GM12891 (cell line): Measurements from ENCODE around the gene MOGAT2.

Experiments used
- POLR2A ChIP-seq: IDR thresholded peaks from 2 replicates; pipeline ENCODE4 v1.6.1; 2011; ENCODE audit warnings: low read depth, low read length, control low read depth
- POLR2AphosphoS5 ChIP-seq: IDR thresholded peaks from 2 replicates; pipeline ENCODE4 v1.6.1; 2011; ENCODE audit warnings: low read depth, low read length, control low read depth
- POU2F2 ChIP-seq: IDR thresholded peaks from 2 replicates; pipeline ENCODE4 v1.6.1; 2011; ENCODE audit warnings: low read depth, mild to moderate bottlenecking, control low read depth, low read length, moderate library complexity
- TAF1 ChIP-seq: IDR thresholded peaks from 2 replicates; pipeline ENCODE4 v1.6.1; 2011; ENCODE audit warnings: low read depth, low read length, control low read depth

DNA sequence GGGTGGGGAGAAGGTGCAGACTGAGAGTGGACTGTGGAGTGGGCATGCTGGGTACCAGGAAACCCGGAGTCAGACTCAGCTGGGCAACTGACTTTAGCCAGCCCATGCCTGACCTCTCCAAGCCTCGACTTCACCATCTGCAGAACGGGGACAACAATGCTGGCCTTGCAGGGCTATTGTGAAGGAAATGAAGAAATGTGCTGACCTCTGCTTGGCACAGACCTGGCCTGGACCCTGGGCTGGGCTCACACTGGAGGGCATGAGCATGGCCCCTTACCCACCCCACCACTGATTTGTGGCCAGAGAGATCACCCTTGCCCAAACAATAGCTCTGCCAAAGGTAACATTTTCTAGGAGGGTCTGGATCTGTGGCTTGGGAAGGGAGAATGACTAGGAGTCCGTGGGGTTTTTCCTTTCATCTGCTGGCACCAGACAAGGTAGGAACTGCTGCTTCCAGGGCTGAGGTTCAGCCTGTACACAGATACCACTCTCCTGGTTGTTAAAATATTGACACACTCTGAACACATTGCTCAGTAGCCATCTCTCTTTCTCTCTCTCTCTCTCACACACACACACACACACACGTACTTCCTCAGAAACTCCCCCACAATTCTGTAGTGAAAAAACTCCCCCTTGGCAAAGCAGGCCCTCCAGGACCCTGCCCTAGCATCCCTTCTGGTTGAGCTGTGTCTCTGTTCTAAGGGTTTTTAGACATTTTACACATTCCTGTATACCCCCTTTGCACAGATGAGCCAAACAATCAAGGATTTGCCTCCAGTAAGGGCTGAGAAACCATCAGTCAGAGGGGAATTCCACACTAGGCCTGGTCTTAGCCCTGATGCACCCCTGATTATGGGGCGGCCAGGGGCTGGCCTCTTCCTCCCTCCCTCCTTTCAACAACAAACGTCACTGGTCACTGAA is 1.0 kb downstream of the MOGAT2 start:
- TF ChIP-seq POLR2AphosphoS5: no peak
- TF ChIP-seq POLR2A: no peak
- no peak for TF ChIP-seq TAF1
- TF ChIP-seq POU2F2: no peak
